C4-2B (cell line): ENCODE measurements around the gene DLG2.

ENCODE experiments used
- ZFX ChIP-seq: fragments of 450-650 bp; IDR thresholded peaks from 2 replicates; pipeline ENCODE4 v1.6.1; 2017
- TF ChIP-seq, protein P1 (sequence below): fragments of 450-650 bp; conservative IDR thresholded peaks from 2 replicates; pipeline ENCODE4 v1.5.1; 2017; ENCODE audit warnings: mild to moderate bottlenecking

- TF ChIP-seq, protein P1, sequence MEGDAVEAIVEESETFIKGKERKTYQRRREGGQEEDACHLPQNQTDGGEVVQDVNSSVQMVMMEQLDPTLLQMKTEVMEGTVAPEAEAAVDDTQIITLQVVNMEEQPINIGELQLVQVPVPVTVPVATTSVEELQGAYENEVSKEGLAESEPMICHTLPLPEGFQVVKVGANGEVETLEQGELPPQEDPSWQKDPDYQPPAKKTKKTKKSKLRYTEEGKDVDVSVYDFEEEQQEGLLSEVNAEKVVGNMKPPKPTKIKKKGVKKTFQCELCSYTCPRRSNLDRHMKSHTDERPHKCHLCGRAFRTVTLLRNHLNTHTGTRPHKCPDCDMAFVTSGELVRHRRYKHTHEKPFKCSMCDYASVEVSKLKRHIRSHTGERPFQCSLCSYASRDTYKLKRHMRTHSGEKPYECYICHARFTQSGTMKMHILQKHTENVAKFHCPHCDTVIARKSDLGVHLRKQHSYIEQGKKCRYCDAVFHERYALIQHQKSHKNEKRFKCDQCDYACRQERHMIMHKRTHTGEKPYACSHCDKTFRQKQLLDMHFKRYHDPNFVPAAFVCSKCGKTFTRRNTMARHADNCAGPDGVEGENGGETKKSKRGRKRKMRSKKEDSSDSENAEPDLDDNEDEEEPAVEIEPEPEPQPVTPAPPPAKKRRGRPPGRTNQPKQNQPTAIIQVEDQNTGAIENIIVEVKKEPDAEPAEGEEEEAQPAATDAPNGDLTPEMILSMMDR, result no peak
- no peak for TF ChIP-seq ZFX
These were observed 394.6 kb downstream of the DLG2 start for GRCh38 chr11:85232559-85232958.
